Measurements from ENCODE around the gene ARHGEF18. TPM values are rescaled to one million over a fixed set of nuclear protein-coding genes. Genes with fewer than 3 reads are reported as not detected.

The ARHGEF18 gene
- polyA plus RNA-seq, 1 donor from 2014 or later: 22.7 TPM

DNA sequence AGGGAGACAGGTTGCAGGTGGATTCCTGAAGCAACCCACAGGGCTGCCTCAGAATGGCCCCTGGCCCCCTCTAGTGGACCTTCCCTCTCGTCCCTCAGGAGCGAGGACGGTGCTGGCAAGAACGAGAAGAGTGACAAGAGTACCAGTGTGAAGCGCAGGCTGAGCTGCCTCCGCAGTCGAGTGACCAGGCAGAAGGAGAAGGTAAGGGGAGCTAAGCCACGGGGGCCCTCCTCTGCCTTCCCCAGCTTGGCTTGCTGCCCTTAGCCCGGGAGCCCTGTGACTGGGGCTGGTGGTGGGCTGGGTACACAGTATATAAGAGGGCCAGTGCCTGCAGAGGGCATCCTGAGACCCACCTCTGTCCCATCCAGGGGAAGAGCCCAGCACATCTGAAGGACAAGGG is 34.0 kb downstream of the ARHGEF18 start:
- no peaks in the 10 kb centered on the region for H3K9me2 ChIP-seq (ENCODE audit: insufficient read depth, low read length)
- no peaks in the 10 kb centered on the region for H4K20me1 ChIP-seq (ENCODE audit: insufficient read depth)
- no peaks in the 10 kb centered on the region for H3K36me3 ChIP-seq (ENCODE audit: insufficient read depth, low read length)
- H3K4me3 ChIP-seq (ENCODE audit: low read length): no peak overlapping the region
- H3F3A ChIP-seq (ENCODE audit: insufficient read depth, low read length, poor library complexity, severe bottlenecking): no peaks in the 10 kb centered on the region
- H3K27me3 ChIP-seq (ENCODE audit: insufficient read depth, low read depth, low read length): no peaks in the 10 kb centered on the region
- no peak for TF ChIP-seq CTCF (IDR thresholded peaks at IDR 0.05; ENCODE audit: poor library complexity, severe bottlenecking)
- TF ChIP-seq RAD21 (conservative IDR thresholded peaks at IDR 0.05): no peak
- no peak for TF ChIP-seq MXI1 (conservative IDR thresholded peaks at IDR 0.05; ENCODE audit: poor library complexity, severe bottlenecking)
- TF ChIP-seq SMC3 (conservative IDR thresholded peaks at IDR 0.05; ENCODE audit: poor library complexity): no peak
- TF ChIP-seq TAF1 (IDR thresholded peaks at IDR 0.05; ENCODE audit: low read depth): no peak
- TF ChIP-seq EZH2 (IDR thresholded peaks at IDR 0.05; ENCODE audit: borderline replicate concordance, insufficient read depth, low read length, poor library complexity, severe bottlenecking): no peak
- TF ChIP-seq EP300 (conservative IDR thresholded peaks at IDR 0.05; ENCODE audit: poor library complexity, severe bottlenecking): no peak
- TF ChIP-seq REST (IDR thresholded peaks at IDR 0.05; ENCODE audit: borderline replicate concordance): no peak
- TF ChIP-seq POLR2AphosphoS5 (IDR thresholded peaks at IDR 0.05): no peak
- no peak overlapping the region for H2AFZ ChIP-seq (ENCODE audit: low read depth, low read length)
- no peak overlapping the region for H3K9ac ChIP-seq (ENCODE audit: low read length)
- no peak overlapping the region for H3K4me2 ChIP-seq (ENCODE audit: low read length)
- no peak overlapping the region for H3K27ac ChIP-seq (ENCODE audit: low read length)
- H3K9me3 ChIP-seq (ENCODE audit: low read length): no peaks in the 10 kb centered on the region
- H3K79me2 ChIP-seq (replicated peaks; ENCODE audit: insufficient read depth, low read length): no peaks in the 10 kb centered on the region

GRCh38 chr19:7383284-7383683 is 34.5 kb downstream of the ARHGEF18 start:
- Histone ChIP-seq H3K9me3 (ENCODE audit: low read length) (no peaks in the 10 kb centered on the region), H3K36me3 (ENCODE audit: insufficient read depth, low read length) (no peaks in the 10 kb centered on the region), H3K4me2 (ENCODE audit: low read length) (no peak overlapping the region)

More at GRCh38 chr19:7383284-7383683, 34.5 kb downstream of the ARHGEF18 start:
- Histone ChIP-seq H2AFZ (ENCODE audit: low read depth, low read length) (no peak overlapping the region), H3K4me3 (ENCODE audit: low read length) (no peak overlapping the region), H3K9ac (ENCODE audit: low read length) (no peak overlapping the region), H3F3A (ENCODE audit: insufficient read depth, low read length, poor library complexity, severe bottlenecking) (no peaks in the 10 kb centered on the region), H3K9me2 (ENCODE audit: insufficient read depth, low read length) (no peaks in the 10 kb centered on the region), H3K27me3 (ENCODE audit: insufficient read depth, low read depth, low read length) (no peaks in the 10 kb centered on the region), H3K27ac (ENCODE audit: low read length) (no peak overlapping the region), H3K79me2 (replicated peaks; ENCODE audit: insufficient read depth, low read length) (no peaks in the 10 kb centered on the region), H4K20me1 (ENCODE audit: insufficient read depth) (no peaks in the 10 kb centered on the region)
- TF ChIP-seq POLR2AphosphoS5 (IDR thresholded peaks at IDR 0.05) (no peak), CTCF (IDR thresholded peaks at IDR 0.05; ENCODE audit: poor library complexity, severe bottlenecking) (no peak), EZH2 (IDR thresholded peaks at IDR 0.05; ENCODE audit: borderline replicate concordance, insufficient read depth, low read length, poor library complexity, severe bottlenecking) (no peak), TAF1 (IDR thresholded peaks at IDR 0.05; ENCODE audit: low read depth) (no peak)
